LNCaP clone FGC (cell line): Measurements from ENCODE around the gene VWA2.

Experiments used
- DNase-seq: peaks from one replicate; pipeline ENCODE4 v3.0.0-alpha.2; 2011; ENCODE audit warnings: low read depth
- H3K4me3 ChIP-seq: 2 replicates; pipeline ENCODE4 v1.5.1; 2011; ENCODE audit warnings: mild to moderate bottlenecking, low read depth, low read length, control low read depth
- CTCF ChIP-seq: IDR thresholded peaks from 2 replicates; pipeline ENCODE4 v1.5.1; 2012; ENCODE audit warnings: mild to moderate bottlenecking; ENCODE audit not compliant: control insufficient read depth, insufficient read depth; ENCODE audit errors: extremely low read depth

Gene VWA2

GRCh38 chr10:114320249-114321116 is 81.4 kb downstream of the VWA2 start:
- H3K4me3 ChIP-seq: no peak overlapping the region

GRCh38 chr10:114322344-114322743 is 83.3 kb downstream of the VWA2 start:
- TF ChIP-seq CTCF: no peak
- DNase-seq: no peak
- H3K4me3 ChIP-seq: no peak overlapping the region

More at GRCh38 chr10:114320249-114321116, 81.4 kb downstream of the VWA2 start:
- no peak for TF ChIP-seq CTCF
- no peak for DNase-seq

DNA sequence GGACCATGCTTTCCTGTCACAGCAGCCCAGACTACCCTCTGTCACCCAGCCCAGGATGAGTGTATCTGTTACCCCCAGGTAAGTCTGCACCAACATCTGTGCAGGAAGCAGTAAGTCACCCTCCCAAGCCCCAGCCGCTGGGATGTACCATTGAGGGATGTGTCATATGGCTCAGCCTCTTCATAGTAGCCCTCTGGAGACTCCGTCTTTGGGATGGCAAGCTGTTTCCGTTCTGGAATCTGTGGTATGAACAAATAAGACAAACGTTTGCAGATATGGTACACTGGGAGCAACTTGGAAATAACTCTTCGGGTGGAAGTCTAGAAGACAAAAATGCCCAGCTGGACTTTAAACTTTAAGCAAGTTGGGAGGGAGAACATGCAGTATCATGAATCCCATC is 84.0 kb downstream of the VWA2 start:
- no peak for TF ChIP-seq CTCF
- no peak for DNase-seq
- H3K4me3 ChIP-seq: no peak overlapping the region

DNA sequence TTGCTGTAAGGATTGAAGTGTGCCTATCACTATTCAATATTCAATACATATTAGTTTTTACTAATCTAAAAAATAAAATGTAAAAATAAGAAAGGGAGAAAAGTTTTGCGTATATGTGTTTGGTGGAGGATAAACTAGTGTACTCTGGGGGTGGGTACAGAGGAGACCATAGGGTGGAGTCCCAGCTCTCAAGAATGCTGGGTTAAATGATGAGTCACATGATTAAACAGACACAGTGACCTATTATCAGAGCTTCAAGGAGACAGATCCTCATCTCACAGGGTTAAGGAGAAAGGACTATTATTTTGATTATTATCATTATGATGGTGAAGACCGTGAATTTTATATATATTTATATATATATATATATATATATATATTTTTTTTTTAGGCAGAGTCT is 87.7 kb downstream of the VWA2 start:
- TF ChIP-seq CTCF: no peak
- H3K4me3 ChIP-seq: no peak overlapping the region
- no peak for DNase-seq

- H3K4me3 ChIP-seq: no peak overlapping the region
- DNase-seq: peak; percentile 80
- TF ChIP-seq CTCF: no peak
These were observed 88.7 kb downstream of the VWA2 start for GRCh38 chr10:114327537-114328440.

- no peak for TF ChIP-seq CTCF
- H3K4me3 ChIP-seq: no peak overlapping the region
- DNase-seq: no peak
These were observed 89.4 kb downstream of the VWA2 start for GRCh38 chr10:114328441-114328812.
